HEK293 (cell line): ENCODE data around the gene CD300LG.
A peak's percentile ranks its signal among the peaks of the same experiment; 100 is the strongest.

Source experiments
- BCL11B ChIP-seq: fragments of 450-650 bp; formaldehyde crosslinking; IDR thresholded peaks from 2 replicates; pipeline ENCODE4 v1.5.1; 2016; ENCODE audit warnings: low read depth, missing biosample characterization, missing genetic modification characterization
- CTCF ChIP-seq: fragments of 450-650 bp; formaldehyde crosslinking; IDR thresholded peaks from 2 replicates; pipeline ENCODE4 v1.5.1; 2016; ENCODE audit warnings: missing biosample characterization, missing genetic modification characterization
- ELK4 ChIP-seq: IDR thresholded peaks from 2 replicates; pipeline ENCODE4 v1.6.1; 2011; ENCODE audit warnings: mild to moderate bottlenecking, low read depth, low read length, borderline replicate concordance
- HOXD13 ChIP-seq: sonication (generic); formaldehyde crosslinking; IDR thresholded peaks from 2 replicates; pipeline ENCODE4 v1.8.0; 2022; ENCODE audit warnings: missing genetic modification reagents, borderline replicate concordance
- IKZF3 ChIP-seq: fragments of 450-650 bp; IDR thresholded peaks from 2 replicates; pipeline ENCODE4 v1.5.0; 2018; ENCODE audit warnings: missing biosample characterization, mild to moderate bottlenecking, missing genetic modification characterization, moderate library complexity
- KLF1 ChIP-seq: fragments of 450-650 bp; formaldehyde crosslinking; IDR thresholded peaks from 2 replicates; pipeline ENCODE4 v1.5.1; 2016; ENCODE audit warnings: missing biosample characterization, missing genetic modification characterization
- KLF8 ChIP-seq: fragments of 450-650 bp; formaldehyde crosslinking; IDR thresholded peaks from 2 replicates; pipeline ENCODE4 v1.5.1; 2016; ENCODE audit warnings: missing biosample characterization, missing genetic modification characterization
- OSR2 ChIP-seq: fragments of 450-650 bp; formaldehyde crosslinking; IDR thresholded peaks from 2 replicates; pipeline ENCODE4 v1.5.1; 2016; ENCODE audit warnings: missing biosample characterization, missing genetic modification characterization
- PRDM10 ChIP-seq: fragments of 450-650 bp; formaldehyde crosslinking; IDR thresholded peaks from 2 replicates; pipeline ENCODE4 v1.5.1; 2016; ENCODE audit warnings: missing biosample characterization, missing genetic modification characterization
- REST ChIP-seq: fragments of 450-650 bp; formaldehyde crosslinking; IDR thresholded peaks from 2 replicates; pipeline ENCODE4 v1.5.1; 2016; ENCODE audit warnings: missing biosample characterization, missing genetic modification characterization
- SP7 ChIP-seq: fragments of 450-650 bp; formaldehyde crosslinking; IDR thresholded peaks from 2 replicates; pipeline ENCODE4 v1.5.1; 2016; ENCODE audit warnings: missing biosample characterization, missing genetic modification characterization
- TRIM28 ChIP-seq: IDR thresholded peaks from 2 replicates; pipeline ENCODE4 v1.6.1; 2011; ENCODE audit warnings: low read length, control low read depth, borderline replicate concordance
- ZBTB48 ChIP-seq: fragments of 450-650 bp; formaldehyde crosslinking; IDR thresholded peaks from 2 replicates; pipeline ENCODE4 v1.5.1; 2016; ENCODE audit warnings: missing biosample characterization, missing genetic modification characterization
- ZBTB6 ChIP-seq: fragments of 450-650 bp; formaldehyde crosslinking; IDR thresholded peaks from 2 replicates; pipeline ENCODE4 v1.5.1; 2017; ENCODE audit warnings: missing biosample characterization, missing genetic modification characterization
- ZEB2 ChIP-seq: fragments of 450-650 bp; formaldehyde crosslinking; IDR thresholded peaks from 2 replicates; pipeline ENCODE4 v1.5.1; 2016; ENCODE audit warnings: missing biosample characterization, missing genetic modification characterization
- ZFP3 ChIP-seq: fragments of 450-650 bp; formaldehyde crosslinking; IDR thresholded peaks from 2 replicates; pipeline ENCODE4 v1.5.1; 2016; ENCODE audit warnings: low read depth, missing biosample characterization, missing genetic modification characterization
- ZFP69B ChIP-seq: fragments of 450-650 bp; formaldehyde crosslinking; IDR thresholded peaks from 2 replicates; pipeline ENCODE4 v1.5.1; 2016; ENCODE audit warnings: missing biosample characterization, missing genetic modification characterization
- ZIC2 ChIP-seq: fragments of 450-650 bp; formaldehyde crosslinking; IDR thresholded peaks from 2 replicates; pipeline ENCODE4 v1.5.1; 2016; ENCODE audit warnings: missing biosample characterization, missing genetic modification characterization
- ZNF16 ChIP-seq: fragments of 450-650 bp; formaldehyde crosslinking; IDR thresholded peaks from 2 replicates; pipeline ENCODE4 v1.5.1; 2016; ENCODE audit warnings: low read depth, missing biosample characterization, missing genetic modification characterization
- ZNF501 ChIP-seq: fragments of 450-650 bp; formaldehyde crosslinking; IDR thresholded peaks from 2 replicates; pipeline ENCODE4 v1.5.1; 2016; ENCODE audit warnings: missing biosample characterization, missing genetic modification characterization
- ZNF530 ChIP-seq: fragments of 450-650 bp; formaldehyde crosslinking; IDR thresholded peaks from 2 replicates; pipeline ENCODE4 v1.5.1; 2016; ENCODE audit warnings: low read depth, missing biosample characterization, missing genetic modification characterization
- ZNF670 ChIP-seq: fragments of 450-650 bp; formaldehyde crosslinking; IDR thresholded peaks from 2 replicates; pipeline ENCODE4 v1.5.1; 2016; ENCODE audit warnings: missing biosample characterization, missing genetic modification characterization, low read depth
- ZNF692 ChIP-seq: fragments of 450-650 bp; formaldehyde crosslinking; IDR thresholded peaks from 2 replicates; pipeline ENCODE4 v1.5.1; 2016; ENCODE audit warnings: missing biosample characterization, missing genetic modification characterization
- ZNF777 ChIP-seq: fragments of 450-650 bp; formaldehyde crosslinking; IDR thresholded peaks from 2 replicates; pipeline ENCODE4 v1.5.1; 2017; ENCODE audit warnings: missing biosample characterization, missing genetic modification characterization, borderline replicate concordance
- ZXDB ChIP-seq: fragments of 450-650 bp; formaldehyde crosslinking; IDR thresholded peaks from 2 replicates; pipeline ENCODE4 v1.5.1; 2016; ENCODE audit warnings: missing biosample characterization, missing genetic modification characterization

The CD300LG gene

GRCh38 chr17:43907425-43907981 is 60.5 kb downstream of the CD300LG start, which contains the start of gene MPP2 (continued):
- peak; percentile 94 for TF ChIP-seq PRDM10 (tag by site-specific recombination)
- no peak for TF ChIP-seq ZNF530
- peak; percentile 100 for TF ChIP-seq ZFP69B (tag by site-specific recombination)
- peak; percentile 76 for TF ChIP-seq IKZF3 (tag by site-specific recombination)
- TF ChIP-seq ZNF692 (tag by site-specific recombination), result peak; percentile 100
- TF ChIP-seq ZFP3 (tag by site-specific recombination), result no peak
- TF ChIP-seq ZXDB (tag by site-specific recombination), result peak; percentile 61; the same call in 1 of the 2 replicates
- 0 out of 2 replicates have a peak, but pooled peaks have one; percentile 21 for TF ChIP-seq BCL11B (tag by site-specific recombination)
- TF ChIP-seq SP7 (tag by site-specific recombination), result peak; percentile 39; the same call in 1 of the 2 replicates
- TF ChIP-seq ZBTB6, result peak; percentile 97
- peak; percentile 33 for TF ChIP-seq OSR2 (tag by site-specific recombination)
- no peak for TF ChIP-seq REST (tag by site-specific recombination)
- TF ChIP-seq KLF1 (tag by site-specific recombination), result peak; percentile 33; the same call in 1 of the 2 replicates
- TF ChIP-seq ZNF16, result peak; percentile 7; the same call in 1 of the 2 replicates
- TF ChIP-seq ZNF670 (tag by site-specific recombination), result no peak
- TF ChIP-seq TRIM28, result peak; percentile 24; the same call in 1 of the 2 replicates
- TF ChIP-seq ZBTB48 (tag by site-specific recombination), result peak; percentile 96
- TF ChIP-seq ZNF777 (tag by site-specific recombination), result no peak
- 0 out of 2 replicates have a peak, but pooled peaks have one; percentile 6 for TF ChIP-seq ZIC2 (tag by site-specific recombination)
- no peak for TF ChIP-seq ELK4
- 0 out of 2 replicates have a peak, but pooled peaks have one; percentile 15 for TF ChIP-seq ZNF501
- peak; percentile 58; the same call in 1 of the 2 replicates for TF ChIP-seq KLF8 (tag by site-specific recombination)
- TF ChIP-seq HOXD13 (CRISPR knock-in tag), result no peak
- 0 out of 2 replicates have a peak, but pooled peaks have one; percentile 62 for TF ChIP-seq CTCF (tag by site-specific recombination)
- TF ChIP-seq ZEB2 (tag by site-specific recombination), result peak; percentile 34; the same call in 1 of the 2 replicates
